ENCODE results near the gene XPC.
A peak's percentile ranks its signal among the peaks of the same experiment; 100 is the strongest.

The XPC gene

GRCh38 chr3:14208168-14208567 lies 29.8 kb upstream of the XPC start:
- no peak for DNase-seq (ENCODE audit: low spot score)

GRCh38 chr3:14206548-14207177 lies 28.3 kb upstream of the XPC start:
- DNase-seq (ENCODE audit: low spot score), result no peak

GRCh38 chr3:14204515-14205284 lies 26.3 kb upstream of the XPC start:
- DNase-seq (ENCODE audit: low spot score), result no peak

GRCh38 chr3:14203521-14204079 lies 25.2 kb upstream of the XPC start:
- DNase-seq (ENCODE audit: low spot score), result peak; percentile 90

GRCh38 chr3:14202874-14203520 lies 24.6 kb upstream of the XPC start:
- no peak for DNase-seq (ENCODE audit: low spot score)

GRCh38 chr3:14201940-14202684 lies 23.7 kb upstream of the XPC start:
- DNase-seq (ENCODE audit: low spot score), result no peak

- no peak for DNase-seq (ENCODE audit: low spot score)
Measured at GRCh38 chr3:14200841-14201240, 22.4 kb upstream of the XPC start.

GRCh38 chr3:14200276-14200675 lies 21.9 kb upstream of the XPC start:
- DNase-seq (ENCODE audit: low spot score), result no peak

GRCh38 chr3:14199641-14200040 lies 21.2 kb upstream of the XPC start:
- DNase-seq (ENCODE audit: low spot score), result no peak

GRCh38 chr3:14194865-14195264 lies 16.5 kb upstream of the XPC start:
- DNase-seq (ENCODE audit: low spot score), result no peak

- no peak for DNase-seq (ENCODE audit: low spot score)
Measured at GRCh38 chr3:14188041-14188754, 9.8 kb upstream of the XPC start.

- DNase-seq (ENCODE audit: low spot score), result no peak
Measured at GRCh38 chr3:14186854-14187458, 8.6 kb upstream of the XPC start.

- no peak for DNase-seq (ENCODE audit: low spot score)
Measured at GRCh38 chr3:14183015-14183577, 4.7 kb upstream of the XPC start.

GRCh38 chr3:14181253-14181652 lies 2.9 kb upstream of the XPC start:
- DNase-seq (ENCODE audit: low spot score), result no peak

GRCh38 chr3:14179795-14180194 lies 1.4 kb upstream of the XPC start:
- DNase-seq (ENCODE audit: low spot score), result no peak

- DNase-seq (ENCODE audit: low spot score), result no peak
Measured at GRCh38 chr3:14179114-14179465, 689 bp upstream of the XPC start.

- peak; percentile 43 for DNase-seq (ENCODE audit: low spot score)
Measured at GRCh38 chr3:14177580-14178246, 688 bp downstream of the XPC start.

GRCh38 chr3:14175383-14176037 lies 2.9 kb downstream of the XPC start:
- no peak for DNase-seq (ENCODE audit: low spot score)

GRCh38 chr3:14174483-14174882 lies 3.9 kb downstream of the XPC start:
- DNase-seq (ENCODE audit: low spot score), result no peak

GRCh38 chr3:14172496-14172895 lies 5.9 kb downstream of the XPC start:
- DNase-seq (ENCODE audit: low spot score), result no peak

All from pons (tissue), 1 donor.